HEK293T (cell line): Measurements from ENCODE around the gene DENND1C.

Experiments
- BHLHE40 ChIP-seq: fragments of 450-650 bp; IDR thresholded peaks from 2 replicates; pipeline ENCODE4 v1.6.1; 2016; ENCODE audit warnings: mild to moderate bottlenecking, moderate library complexity, borderline replicate concordance
- CTBP1 ChIP-seq: fragments of 450-650 bp; IDR thresholded peaks from 2 replicates; pipeline ENCODE4 v1.6.1; 2016; ENCODE audit warnings: borderline replicate concordance
- FOXM1 ChIP-seq: fragments of 450-650 bp; IDR thresholded peaks from 2 replicates; pipeline ENCODE4 v1.6.1; 2017; ENCODE audit warnings: mild to moderate bottlenecking, borderline replicate concordance

- TF ChIP-seq BHLHE40 = no peak
- TF ChIP-seq FOXM1 = no peak
- no peak for TF ChIP-seq CTBP1
Observed at GRCh38 chr19:6510618-6511017, 29.0 kb upstream of the DENND1C start.
